Ovary (tissue), 3 donors: Measurements from ENCODE around the gene ATAD3C.
"Not testable (repeated sequence)": the region's sequence is repeated elsewhere in the genome, so short reads cannot be mapped to it uniquely, and the experiment has no call there.

Source experiments
- EP300 ChIP-seq: sonication (generic); formaldehyde crosslinking; IDR thresholded peaks from one replicate; pipeline ENCODE4 v1.6.1; 2017; ENCODE audit warnings: antibody characterized with exemption
- POLR2A ChIP-seq: fragments of 450-650 bp; IDR thresholded peaks from one replicate; pipeline ENCODE4 v1.6.1; 2017; ENCODE audit warnings: antibody characterized with exemption, mild to moderate bottlenecking, moderate library complexity
- TF ChIP-seq, protein P1 (sequence below), 3 donors: fragments of 450-650 bp in 2 of 3; fragments of 200-600 bp in 1 of 3; IDR thresholded peaks; one replicate each; pipeline versions ENCODE4 v1.5.1 to v1.8.0; 2016 to 2022; ENCODE audit warnings: antibody characterized with exemption in 3 of 3, mild to moderate bottlenecking in 1 of 3
- donor health status: DM: no; HTN: no; CAD: no.

DNA sequence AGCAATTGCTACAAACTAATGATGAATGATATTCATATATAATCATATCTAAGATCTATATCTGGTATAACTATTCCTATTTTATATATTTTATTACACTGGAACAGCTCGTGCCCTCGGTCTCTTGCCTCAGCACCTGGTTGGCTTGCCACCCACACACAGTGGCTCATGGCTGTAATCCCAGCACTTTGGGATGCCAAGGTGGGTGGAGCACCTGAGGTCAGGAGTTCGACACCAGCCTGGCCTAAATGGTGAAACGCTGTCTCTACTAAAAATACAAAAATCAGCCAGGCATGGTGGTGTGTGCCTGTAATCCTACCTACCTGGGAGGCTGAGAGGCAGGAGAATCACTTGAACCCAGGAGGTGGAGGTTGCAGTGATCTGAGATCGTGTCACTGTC, 56.3 kb downstream of the ATAD3C start:
- TF ChIP-seq, protein P1, sequence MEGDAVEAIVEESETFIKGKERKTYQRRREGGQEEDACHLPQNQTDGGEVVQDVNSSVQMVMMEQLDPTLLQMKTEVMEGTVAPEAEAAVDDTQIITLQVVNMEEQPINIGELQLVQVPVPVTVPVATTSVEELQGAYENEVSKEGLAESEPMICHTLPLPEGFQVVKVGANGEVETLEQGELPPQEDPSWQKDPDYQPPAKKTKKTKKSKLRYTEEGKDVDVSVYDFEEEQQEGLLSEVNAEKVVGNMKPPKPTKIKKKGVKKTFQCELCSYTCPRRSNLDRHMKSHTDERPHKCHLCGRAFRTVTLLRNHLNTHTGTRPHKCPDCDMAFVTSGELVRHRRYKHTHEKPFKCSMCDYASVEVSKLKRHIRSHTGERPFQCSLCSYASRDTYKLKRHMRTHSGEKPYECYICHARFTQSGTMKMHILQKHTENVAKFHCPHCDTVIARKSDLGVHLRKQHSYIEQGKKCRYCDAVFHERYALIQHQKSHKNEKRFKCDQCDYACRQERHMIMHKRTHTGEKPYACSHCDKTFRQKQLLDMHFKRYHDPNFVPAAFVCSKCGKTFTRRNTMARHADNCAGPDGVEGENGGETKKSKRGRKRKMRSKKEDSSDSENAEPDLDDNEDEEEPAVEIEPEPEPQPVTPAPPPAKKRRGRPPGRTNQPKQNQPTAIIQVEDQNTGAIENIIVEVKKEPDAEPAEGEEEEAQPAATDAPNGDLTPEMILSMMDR (IDR thresholded peaks at IDR 0.05): not testable (repeated sequence)
- not testable (repeated sequence) for TF ChIP-seq POLR2A, EP300
